T-helper 1 cell (primary cell): ENCODE results near the gene ENOX1.
A peak's percentile ranks its signal among the peaks of the same experiment; 100 is the strongest.

Experiments
- DNase-seq, 5 donors: peaks; one replicate each; pipeline ENCODE4 v3.0.0-alpha.2; 2012 to 2020

Gene ENOX1

DNA sequence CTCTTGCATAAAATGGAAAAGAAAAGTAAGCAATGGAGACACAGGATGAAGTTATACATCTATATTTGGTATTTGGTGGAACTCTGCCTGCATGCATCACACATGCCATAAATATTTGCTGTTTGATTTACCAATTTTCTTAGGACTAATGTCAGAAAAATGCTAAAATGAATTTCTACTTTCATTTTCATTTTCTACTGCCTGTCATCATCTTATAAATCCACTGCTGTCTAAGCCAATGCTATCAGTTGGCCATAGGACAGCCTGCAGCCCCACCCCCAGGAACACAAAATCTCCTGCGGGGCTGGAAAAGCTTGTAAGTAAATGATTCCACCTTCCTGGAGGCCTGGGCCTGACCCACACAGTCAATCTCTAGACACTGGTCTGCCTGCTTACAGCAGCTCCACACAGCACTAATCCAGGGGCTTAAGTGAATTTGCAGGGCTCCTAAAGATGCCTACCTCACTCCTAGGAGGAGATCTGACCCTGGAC is 122.0 kb downstream of the ENOX1 start:
- peak in 1 of 5 donors; percentile 11 for DNase-seq

DNA sequence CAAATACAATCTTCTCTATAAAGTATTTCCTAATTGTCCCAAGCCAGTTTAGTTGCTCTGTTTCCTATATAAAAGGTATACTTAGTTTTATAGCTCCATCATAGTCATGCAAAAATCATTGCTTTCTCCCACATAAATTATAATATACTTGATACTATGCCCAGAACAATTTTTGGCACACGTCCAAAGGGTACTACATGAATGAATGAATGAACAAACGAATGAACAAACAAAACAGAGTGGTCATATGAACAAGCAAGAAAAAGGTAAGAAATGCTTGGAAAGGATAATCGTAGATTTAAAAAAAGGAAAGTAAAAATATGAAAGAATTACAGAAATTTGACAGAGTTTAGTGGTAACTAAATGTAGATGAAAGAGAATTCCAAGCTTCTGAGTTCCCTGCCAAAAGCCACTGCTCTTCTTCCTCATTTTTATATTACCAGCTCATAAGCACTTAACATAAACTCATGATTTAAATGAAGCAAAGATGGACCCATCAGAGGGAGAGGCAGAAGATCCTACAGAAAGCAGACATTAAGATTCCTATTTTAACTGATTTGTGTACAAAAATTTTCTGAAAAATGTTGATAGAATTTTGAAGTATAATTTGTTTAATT is 123.2 kb downstream of the ENOX1 start:
- DNase-seq = no peak

DNA sequence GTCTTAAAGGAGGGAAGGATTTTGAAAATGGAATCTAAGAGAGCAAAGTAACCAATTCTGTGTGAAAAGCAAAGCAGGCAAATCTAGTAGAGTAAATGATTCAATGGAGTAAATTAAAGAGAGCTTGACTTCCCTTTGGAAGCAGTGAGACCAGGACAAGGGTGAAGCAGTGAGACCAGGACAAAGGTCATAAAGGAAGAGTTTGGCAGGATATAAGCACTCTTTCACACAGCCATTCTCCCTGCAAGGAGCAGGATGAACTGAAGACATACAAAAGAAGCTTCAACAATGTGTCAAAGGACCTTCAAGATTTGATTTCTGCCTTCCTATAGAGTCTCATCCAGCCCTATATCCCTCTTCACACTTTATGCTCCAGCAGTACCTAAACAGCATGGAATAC is 123.8 kb downstream of the ENOX1 start:
- no peak for DNase-seq

DNA sequence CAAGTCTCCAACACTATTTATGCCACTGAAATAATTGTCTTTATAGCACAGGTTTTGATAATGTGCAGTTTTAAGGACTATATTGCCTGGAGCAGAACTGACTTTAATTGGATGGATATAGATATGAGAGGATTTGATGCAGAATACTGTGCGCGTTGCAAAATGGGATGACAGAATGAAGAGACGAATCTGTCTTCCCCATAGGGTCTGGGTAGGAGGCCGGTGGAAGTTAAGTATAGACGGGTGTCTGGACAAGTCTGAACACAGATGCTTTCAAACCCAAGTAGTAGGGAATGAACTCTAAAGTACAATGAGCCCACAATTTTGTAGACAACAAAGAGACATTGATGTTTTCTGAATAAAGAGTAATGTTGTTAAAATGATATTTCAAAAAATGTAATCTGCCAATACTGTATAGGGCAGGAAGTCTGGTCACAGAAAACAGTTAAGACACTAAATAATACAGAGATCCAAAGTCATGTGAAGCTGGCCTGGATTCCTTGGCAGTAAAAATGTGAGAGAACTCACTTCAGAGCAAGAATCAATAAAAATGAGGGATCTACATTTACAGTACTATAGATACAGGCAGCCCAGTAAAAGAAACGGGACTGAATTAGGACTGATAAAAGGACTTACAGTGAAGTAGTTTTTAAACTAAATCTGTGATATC is 125.5 kb downstream of the ENOX1 start:
- no peak for DNase-seq

DNA sequence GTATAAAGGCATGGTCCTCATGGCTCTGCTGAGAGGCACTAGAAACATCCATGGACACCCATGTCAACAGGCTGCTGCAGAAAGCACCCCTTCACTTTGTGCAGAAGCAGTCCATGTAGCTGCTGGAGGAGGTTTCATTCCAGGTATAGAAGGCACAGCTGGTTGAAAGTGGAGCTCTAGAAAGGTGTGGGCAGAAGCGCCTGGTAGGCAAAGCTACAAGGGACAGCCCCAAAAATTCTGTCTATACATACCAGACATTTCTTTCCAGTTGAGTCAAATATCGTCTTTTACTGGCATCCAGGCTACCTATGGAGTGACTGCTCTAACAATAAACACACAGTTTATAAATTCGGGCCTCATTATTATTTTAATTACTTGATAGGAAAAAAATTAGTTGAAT is 129.3 kb downstream of the ENOX1 start:
- DNase-seq = no peak

DNA sequence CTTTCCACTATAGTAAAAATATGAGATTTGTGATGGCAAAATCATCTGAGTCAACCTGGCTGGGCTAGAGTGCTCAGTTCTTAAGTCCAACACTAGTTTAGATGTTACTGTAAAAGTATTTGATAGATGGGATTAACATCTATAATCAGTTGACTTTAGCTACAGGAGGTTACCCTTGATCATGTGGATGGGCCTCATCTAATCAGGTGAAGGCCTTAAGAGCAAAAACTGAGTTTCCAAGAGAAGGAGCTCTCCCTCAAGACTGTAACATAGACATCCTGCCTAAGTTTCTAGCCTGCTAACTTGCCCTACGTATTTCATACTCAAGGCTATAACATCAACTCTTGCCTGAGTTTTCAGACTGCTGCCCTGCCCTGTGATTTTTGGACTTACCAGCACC is 132.8 kb downstream of the ENOX1 start:
- no peak for DNase-seq

DNA sequence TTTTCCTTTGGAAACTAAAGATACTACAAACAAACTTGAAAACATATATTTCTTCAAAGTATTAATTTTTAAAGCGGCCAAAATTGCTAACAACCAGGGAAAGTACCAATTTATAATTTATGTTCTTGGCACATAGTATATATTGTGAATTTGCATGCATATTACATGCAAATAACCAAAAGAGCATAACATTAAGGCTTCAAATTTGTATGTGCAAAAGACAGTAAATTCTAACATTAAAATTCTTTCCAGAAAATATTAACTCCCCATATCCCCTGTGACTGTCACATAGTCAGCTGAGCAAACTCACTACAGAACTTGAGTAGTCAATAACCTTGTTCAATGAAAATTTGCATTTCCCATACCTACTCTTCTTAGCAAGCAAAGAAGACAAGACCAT is 133.4 kb downstream of the ENOX1 start:
- DNase-seq = no peak

DNA sequence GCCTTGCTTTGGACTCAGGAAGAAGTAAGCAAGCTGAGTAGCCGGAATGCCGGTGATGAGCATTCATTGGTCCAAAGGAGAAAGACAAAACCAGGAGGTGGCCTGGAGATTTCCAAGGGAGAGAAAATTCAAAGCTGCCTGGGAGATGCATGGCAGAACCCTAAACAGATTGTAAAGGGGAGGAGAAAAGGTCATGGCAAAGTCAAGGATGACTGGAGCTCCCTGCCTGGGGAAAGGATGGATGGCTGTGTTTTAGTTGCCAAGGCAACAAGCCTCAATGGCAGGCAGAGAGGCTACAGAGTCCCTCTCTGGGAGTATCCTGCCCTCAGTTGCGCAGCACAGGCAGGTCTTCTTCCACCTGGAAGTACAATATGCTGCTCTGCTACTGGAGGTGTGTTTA is 134.0 kb downstream of the ENOX1 start:
- no peak for DNase-seq

DNA sequence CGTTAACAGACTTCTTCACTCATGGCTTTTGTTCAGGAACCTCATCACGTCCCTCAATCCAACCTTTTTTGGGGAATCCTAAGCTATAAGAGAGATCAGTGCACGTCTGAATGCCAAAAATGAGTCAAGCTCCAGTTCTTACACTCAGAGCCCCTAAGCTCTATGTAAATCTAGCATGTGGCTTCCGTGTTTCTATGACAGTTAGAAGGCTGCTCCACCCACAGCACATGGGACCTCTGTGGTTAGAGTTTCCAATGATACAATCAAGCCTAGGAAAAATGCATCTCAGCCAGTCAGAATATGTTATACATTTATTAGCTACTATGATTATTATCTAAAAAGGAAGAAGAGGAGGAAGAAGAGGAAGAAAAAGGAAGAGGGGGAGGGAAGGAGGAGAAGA is 135.9 kb downstream of the ENOX1 start:
- DNase-seq = no peak

DNA sequence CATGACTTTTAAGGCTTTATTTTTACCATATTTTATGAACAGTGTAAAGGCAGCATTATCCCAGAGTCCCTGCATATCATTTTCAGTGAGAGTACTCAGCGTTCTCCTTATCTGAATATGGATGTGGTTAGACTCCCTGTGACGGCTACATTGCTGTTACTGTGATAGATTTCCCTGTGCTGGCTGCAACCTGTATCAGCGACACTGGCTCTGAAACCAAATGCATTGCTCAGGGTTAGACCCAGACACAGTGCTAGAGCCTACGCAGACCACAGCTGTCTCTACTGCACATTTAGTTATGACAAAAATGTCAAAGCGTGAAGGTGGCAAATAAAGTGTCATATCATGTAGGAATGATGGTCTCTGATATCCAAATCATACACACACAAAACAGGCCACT is 138.0 kb downstream of the ENOX1 start:
- DNase-seq = no peak

DNA sequence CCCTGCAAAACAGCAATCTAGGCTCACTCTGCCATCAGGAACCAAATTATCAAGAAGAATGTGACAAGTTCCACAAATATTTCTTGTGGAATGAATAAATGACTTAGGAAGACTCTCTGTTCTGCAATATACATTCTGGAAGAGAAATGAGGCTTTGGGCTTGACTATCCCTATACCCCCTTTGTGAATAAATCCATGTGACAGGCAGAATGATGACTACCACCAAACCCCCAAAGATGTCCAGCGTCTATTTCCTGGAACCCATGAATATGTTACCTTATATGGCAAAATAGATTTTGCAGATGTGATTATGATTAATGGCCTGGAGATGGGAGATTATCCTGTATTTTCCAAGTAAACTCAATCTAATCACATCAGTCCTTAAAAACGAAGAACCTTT is 139.3 kb downstream of the ENOX1 start:
- no peak for DNase-seq

DNA sequence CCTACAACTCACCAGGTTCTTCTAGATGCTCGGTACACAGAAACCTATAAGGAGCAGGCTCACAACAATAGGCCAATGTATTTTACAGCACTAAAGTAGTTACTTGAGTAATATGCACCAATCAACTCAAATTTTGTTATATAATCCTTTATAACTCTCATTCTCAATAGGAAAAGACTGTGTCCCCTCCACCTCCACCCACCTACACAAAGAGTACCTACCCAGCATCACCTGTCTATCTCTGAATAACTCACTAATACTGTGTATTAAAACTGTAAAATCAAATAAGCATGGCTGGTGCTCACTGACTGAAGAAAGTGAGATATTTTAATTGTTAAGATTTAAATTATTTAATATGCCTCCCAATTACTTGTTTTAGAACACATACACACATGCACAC is 146.3 kb downstream of the ENOX1 start:
- DNase-seq = no peak

DNA sequence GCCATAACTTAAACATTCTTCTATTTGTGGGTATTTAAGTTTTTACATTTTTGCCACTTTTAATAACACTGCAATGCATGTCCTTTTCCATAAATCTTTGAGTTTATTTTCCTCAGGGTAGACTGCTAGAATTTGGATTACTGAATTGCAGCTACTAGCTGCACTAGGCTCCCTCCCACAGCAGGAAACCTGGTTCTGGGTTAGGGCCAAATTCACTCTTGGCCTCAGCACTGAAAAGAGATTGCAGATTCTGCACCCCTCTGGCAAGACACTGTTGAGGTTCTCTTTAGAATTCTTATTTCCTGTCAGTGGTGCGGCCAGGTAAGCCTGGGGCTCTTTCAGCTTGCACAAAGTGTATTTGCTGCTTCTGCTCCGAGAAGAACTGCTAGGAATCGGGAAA is 155.7 kb downstream of the ENOX1 start:
- DNase-seq = no peak

DNA sequence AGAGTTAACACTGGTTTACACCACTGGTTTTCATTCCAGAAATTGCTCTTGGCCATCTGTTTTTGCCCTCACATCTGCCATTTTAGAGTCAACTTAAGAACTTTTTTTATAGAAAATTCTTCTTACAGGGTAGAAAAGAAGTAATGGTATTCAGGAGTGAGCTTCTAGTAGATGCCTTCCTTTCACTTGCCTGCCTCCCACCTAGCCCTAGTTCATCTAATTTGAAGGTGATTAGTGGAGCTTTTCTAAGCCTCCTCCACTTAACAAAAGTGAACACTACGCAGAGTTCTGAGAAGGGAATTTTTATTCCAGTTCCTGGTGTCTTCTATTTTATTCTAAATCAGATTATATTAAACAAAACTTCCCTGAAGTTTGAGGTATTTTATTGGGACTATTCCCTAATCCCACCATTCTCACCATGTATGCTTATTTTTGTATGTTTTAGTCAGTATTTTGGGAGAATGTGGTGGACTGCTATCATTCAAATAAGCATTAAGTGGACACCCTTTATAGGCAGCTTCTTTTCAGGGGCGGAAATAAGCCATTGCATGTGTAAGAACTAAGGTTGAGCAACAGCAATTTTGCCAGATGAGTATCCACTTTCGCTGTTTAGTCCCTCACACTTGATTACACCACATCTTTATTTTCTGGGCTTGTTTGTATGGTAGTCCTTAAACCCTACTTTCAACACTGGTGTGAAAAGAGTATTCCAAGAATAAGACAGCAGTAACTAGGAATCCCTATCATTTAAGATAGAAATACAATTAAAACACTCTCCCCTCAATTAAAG is 156.9 kb downstream of the ENOX1 start:
- DNase-seq = no peak

DNA sequence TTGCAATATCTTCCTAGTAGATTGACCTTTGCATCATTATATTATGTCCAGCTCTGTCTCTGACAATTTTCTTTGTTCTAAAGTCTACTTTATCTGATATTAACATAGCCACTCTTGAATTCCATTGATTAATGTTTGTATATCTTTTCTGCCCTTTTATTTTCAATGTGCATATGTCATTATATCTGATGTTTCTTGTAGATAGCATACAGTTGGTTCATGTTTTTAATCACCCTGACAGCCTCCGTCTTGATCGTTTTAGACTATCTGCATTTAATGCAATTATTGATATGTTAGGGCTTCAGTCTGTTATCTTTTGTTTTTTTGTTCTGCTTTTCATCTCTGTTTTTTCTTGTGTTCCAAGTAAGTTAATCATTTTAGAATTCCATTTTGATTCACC is 159.8 kb downstream of the ENOX1 start:
- DNase-seq = no peak

DNA sequence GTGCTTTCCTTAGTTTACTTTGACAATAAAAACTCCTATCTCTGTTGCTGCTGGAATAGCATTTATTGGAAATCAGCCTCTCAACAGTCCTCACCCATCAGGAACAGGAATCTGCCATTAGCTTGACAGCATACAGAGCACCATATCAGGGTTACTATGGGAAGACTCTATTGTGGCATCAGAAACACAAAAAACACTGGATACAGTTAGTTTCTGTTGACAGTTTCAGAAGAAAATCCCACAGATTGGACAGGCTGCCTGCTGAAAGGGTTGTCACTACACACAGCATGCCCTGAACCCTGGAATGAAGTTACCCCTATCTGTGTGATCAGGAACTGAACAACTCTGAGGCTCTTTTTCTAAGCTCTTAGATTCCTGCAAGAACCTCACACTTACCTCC is 172.7 kb downstream of the ENOX1 start:
- DNase-seq = no peak

DNA sequence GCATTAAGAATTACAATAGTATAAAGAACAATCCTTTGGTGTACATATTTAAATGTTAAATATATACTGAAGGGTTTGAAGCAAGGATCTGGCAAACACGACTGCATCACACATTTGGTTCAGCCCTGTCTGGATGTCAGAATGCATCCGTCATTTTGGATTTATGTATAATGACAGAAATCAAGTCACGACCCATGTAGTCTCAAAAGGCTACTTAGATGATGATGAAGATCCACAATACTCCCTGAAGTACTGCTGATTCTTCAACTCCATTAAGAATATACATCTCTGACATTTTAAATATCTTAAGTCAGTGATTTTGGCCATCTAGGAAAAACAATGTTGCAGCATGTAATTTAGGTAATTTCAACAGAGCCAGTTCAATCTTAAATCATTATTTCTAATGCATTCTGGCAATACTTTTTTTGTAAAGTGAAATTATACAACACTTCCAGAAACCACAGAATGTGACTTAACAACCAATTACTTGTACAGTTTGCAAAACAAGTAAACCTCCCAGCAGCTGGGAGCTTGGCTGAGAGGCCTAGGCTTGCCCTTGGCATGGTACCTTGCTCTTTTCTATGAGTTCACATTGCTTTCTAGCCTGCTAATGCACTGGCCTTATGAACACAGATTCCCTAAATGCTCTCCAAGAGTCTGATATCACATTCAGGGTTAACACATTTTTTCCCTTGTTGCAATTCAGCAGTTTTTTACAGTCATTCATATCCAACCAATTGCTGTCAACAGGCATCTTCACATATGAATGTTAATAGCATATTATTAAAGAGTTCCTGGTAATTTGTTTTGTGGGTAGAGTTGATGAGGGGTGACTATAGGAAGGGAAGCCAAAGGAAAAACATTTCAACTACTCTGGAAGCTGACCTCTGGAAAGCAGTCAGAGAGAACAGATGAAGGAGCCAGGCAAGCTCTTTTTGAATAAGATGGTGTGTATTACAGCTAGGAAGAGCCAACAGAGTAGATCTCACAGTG is 175.2 kb downstream of the ENOX1 start:
- no peak for DNase-seq

DNA sequence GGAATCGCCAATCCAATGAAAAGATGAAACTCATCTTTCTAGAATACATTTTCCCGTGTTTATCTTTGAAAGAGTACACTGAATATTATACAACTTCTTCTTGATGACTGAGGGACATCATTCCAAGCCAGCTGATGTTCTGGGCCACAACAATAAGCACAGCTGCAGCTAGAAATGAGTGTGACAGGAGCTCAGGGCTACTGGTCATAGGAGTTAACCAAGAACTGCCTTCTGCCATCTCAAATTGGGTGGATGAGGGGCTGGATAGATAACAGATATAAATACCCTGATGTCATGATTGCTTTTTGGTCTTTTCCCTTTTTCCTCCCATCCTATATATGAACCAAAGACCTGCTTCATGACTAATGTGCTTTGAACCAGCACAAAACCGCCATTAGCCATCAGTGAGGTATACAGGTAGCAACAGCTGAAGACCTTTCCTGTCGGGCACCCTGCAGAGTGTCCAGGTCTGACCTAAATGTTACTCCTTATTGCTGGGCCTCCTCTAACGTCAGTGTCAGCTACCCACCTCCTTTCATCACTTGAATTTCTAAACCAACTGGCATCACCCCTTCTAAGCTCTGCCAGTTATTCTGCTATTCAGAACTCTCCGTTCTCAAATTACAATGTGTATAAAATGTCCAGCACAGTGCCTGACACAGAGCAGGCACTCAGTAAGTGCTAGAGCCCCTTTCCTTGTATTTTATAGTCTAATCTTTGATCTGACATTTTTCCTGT is 178.2 kb downstream of the ENOX1 start:
- no peak for DNase-seq

DNA sequence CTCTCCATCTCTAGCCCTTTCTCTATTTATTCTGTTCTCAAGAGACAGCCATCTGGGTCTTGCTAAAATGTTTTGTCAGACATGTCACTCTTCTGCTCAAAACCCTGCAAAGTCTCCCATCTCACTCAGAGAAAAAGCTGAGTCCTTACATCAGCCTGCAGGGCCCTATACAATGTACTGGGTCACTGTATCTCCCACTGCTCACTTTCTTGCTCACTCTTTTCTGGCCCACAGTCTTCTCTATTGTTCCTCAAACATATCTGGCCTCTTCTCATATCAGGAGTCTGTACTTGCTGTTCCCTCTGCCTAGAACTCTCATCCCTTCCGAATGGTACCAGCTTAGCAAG is 189.2 kb downstream of the ENOX1 start:
- no peak for DNase-seq

DNA sequence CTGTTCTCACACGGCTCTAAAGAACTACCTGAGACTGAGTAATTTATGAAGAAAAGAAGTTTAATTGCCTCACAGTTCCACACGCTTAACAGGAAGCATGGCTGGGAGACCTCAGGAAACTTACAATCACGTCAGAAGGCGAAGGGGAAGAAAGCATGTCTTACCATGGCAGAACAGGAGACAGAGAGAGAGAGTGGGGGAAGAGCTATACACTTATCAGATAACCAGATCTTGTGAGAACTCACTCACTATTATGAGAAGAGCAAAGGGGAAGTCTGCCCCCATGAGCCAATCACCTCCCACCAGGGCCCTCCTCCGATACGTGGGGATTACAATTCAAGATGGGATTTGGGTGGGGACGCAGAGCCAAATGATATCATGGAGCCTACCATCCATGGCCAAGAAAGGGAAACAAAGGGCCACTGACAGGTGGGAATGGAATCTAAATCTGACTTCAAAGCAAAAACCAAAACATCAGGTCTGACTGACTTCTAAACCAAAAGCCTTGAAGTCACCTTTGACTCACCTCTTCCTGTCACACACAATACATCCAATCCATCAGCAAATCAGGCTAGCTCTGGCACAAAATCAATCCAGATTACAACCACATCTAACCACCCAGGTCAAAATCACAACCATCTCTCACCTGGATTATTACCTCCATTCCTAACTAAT is 189.7 kb downstream of the ENOX1 start:
- DNase-seq = no peak

DNA sequence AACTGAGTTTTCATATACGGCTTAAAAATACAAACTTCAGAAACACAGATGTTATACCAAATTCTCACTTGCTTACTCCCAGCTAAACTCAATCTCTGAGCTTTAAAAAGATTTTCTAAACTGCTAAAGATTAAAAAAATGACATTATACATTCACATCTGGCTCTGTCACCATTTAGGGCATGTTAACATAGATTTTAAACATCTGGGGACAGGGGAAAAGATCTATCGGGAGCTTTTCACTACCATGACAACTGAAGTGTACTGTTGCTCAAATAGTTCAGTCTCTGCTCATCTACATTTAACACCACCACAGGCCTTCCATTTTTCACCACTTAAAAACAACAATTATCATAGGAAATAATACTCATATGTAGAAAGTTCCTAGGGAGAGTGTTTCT is 190.8 kb downstream of the ENOX1 start:
- DNase-seq = no peak

DNA sequence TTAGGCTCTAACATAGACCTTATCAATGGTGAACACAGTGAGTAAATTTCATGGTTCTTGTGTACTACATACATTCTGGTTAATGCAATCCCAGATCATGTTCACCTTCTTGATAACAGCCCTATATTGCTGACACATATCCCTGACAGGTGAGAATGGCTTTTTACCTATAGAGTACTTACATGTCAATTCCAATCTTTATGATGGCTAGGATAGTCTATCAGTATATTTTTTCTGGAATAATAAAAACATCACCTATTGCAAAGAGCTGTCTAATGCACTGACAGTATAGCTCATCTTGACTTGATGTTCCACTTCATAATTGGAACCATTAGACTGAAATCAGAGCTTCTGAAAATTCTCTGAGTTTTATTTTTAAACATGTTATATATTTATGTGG is 199.4 kb downstream of the ENOX1 start:
- no peak for DNase-seq
